HEK293 (cell line): ENCODE data around the gene FAM124A.

Source experiments
- CTCF ChIP-seq: fragments of 450-650 bp; formaldehyde crosslinking; IDR thresholded peaks from 2 replicates; pipeline ENCODE4 v1.5.1; 2016; ENCODE audit warnings: missing biosample characterization, missing genetic modification characterization
- ZNF10 ChIP-seq: fragments of 450-650 bp; formaldehyde crosslinking; IDR thresholded peaks from 2 replicates; pipeline ENCODE4 v1.5.1; 2017; ENCODE audit warnings: missing biosample characterization, missing genetic modification characterization
- ZNF16 ChIP-seq: fragments of 450-650 bp; formaldehyde crosslinking; IDR thresholded peaks from 2 replicates; pipeline ENCODE4 v1.5.1; 2016; ENCODE audit warnings: low read depth, missing biosample characterization, missing genetic modification characterization
- ZNF664 ChIP-seq: fragments of 450-650 bp; formaldehyde crosslinking; IDR thresholded peaks from 2 replicates; pipeline ENCODE4 v1.5.1; 2016; ENCODE audit warnings: missing biosample characterization, missing genetic modification characterization
- ZNF768 ChIP-seq: fragments of 450-650 bp; formaldehyde crosslinking; IDR thresholded peaks from 2 replicates; pipeline ENCODE4 v1.5.1; 2018; ENCODE audit warnings: missing biosample characterization, mild to moderate bottlenecking, missing genetic modification characterization

GRCh38 chr13:51220706-51221105 lies 1.5 kb upstream of the FAM124A start:
- no peak for TF ChIP-seq CTCF
- TF ChIP-seq ZNF16 = no peak
- no peak for TF ChIP-seq ZNF664 (tag by site-specific recombination)
- TF ChIP-seq ZNF10 (tag by site-specific recombination) = no peak
- no peak for TF ChIP-seq ZNF768 (tag by site-specific recombination)
